ENCODE results near the gene CPT1B. TPM values are rescaled to one million over a fixed set of nuclear protein-coding genes. Genes with fewer than 3 reads are reported as not detected.

CPT1B gene
- total RNA-seq, 6 donors from 2014 or later = 7.3 to 54.5 (median 19.4) TPM

- 3 to 8% methylated on average over 10 to 32 of the region's 56 CpGs for WGBS, 2 donors
- H3K27me3 ChIP-seq = no peaks in the 10 kb centered on the region
- ATAC-seq (ENCODE audit: low FRiP score in 2 of 2) (peak; percentile 52 to 64), DNase-seq (peak; percentile 82 to 97)
- peaks cover 41 to 76% (median 45%) of the 10 kb centered on the region in 4 donors for H3K4me1 ChIP-seq
- H3K4me3 ChIP-seq = peak overlapping the region; percentile 64 to 93 (median 77)
- H3K27ac ChIP-seq = peak overlapping the region; percentile 97 to 100 (median 98)
- no peaks in the 10 kb centered on the region for H3K9me3 ChIP-seq
- H3K36me3 ChIP-seq = no peaks in the 10 kb centered on the region
- TF ChIP-seq POLR2A (IDR thresholded peaks at IDR 0.05) (peak in 3 of 4 donors; percentile 30 to 76 (median 31)), POLR2AphosphoS5 (IDR thresholded peaks at IDR 0.05) (peak; percentile 48 to 55), EP300 (IDR thresholded peaks at IDR 0.05) (peak in 1 of 4 donors; percentile 2)
- TF ChIP-seq, protein P1, sequence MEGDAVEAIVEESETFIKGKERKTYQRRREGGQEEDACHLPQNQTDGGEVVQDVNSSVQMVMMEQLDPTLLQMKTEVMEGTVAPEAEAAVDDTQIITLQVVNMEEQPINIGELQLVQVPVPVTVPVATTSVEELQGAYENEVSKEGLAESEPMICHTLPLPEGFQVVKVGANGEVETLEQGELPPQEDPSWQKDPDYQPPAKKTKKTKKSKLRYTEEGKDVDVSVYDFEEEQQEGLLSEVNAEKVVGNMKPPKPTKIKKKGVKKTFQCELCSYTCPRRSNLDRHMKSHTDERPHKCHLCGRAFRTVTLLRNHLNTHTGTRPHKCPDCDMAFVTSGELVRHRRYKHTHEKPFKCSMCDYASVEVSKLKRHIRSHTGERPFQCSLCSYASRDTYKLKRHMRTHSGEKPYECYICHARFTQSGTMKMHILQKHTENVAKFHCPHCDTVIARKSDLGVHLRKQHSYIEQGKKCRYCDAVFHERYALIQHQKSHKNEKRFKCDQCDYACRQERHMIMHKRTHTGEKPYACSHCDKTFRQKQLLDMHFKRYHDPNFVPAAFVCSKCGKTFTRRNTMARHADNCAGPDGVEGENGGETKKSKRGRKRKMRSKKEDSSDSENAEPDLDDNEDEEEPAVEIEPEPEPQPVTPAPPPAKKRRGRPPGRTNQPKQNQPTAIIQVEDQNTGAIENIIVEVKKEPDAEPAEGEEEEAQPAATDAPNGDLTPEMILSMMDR (IDR thresholded peaks at IDR 0.05) = no peak
Observed at GRCh38 chr22:50531962-50532674, 46.1 kb downstream of the CPT1B start.

- Histone ChIP-seq H3K4me1 (peaks cover 46 to 80% (median 50%) of the 10 kb centered on the region in 4 donors), H3K4me3 (peak overlapping the region; percentile 64 to 93 (median 77)), H3K9me3 (no peaks in the 10 kb centered on the region), H3K36me3 (no peaks in the 10 kb centered on the region), H3K27ac (peak overlapping the region; percentile 97 to 100 (median 98)), H3K27me3 (no peaks in the 10 kb centered on the region)
- WGBS, 2 donors = 0 to 3% methylated on average over 10 to 20 of the region's 44 CpGs
- TF ChIP-seq POLR2A (IDR thresholded peaks at IDR 0.05) = no peak
- TF ChIP-seq EP300 (IDR thresholded peaks at IDR 0.05) = no peak
- peak; percentile 44 to 47 for TF ChIP-seq POLR2AphosphoS5 (IDR thresholded peaks at IDR 0.05)
- TF ChIP-seq, protein P1 (IDR thresholded peaks at IDR 0.05) = peak in 2 of 6 experiments; percentile 7 to 36
- DNase-seq (peak; percentile 80 to 97), ATAC-seq (ENCODE audit: low FRiP score in 2 of 2) (peak; percentile 49 to 70)
Observed at GRCh38 chr22:50531546-50531961, 46.7 kb downstream of the CPT1B start.

- Histone ChIP-seq H3K9me3 (no peaks in the 10 kb centered on the region), H3K27me3 (no peaks in the 10 kb centered on the region), H3K27ac (peak overlapping the region; percentile 97 to 100 (median 98)), H3K4me3 (peak overlapping the region; percentile 64 to 93 (median 77)), H3K36me3 (no peaks in the 10 kb centered on the region), H3K4me1 (peaks cover 47 to 83% (median 51%) of the 10 kb centered on the region in 4 donors)
- 1% methylated on average over 16 to 53 of the region's 53 CpGs for WGBS, 2 donors
- DNase-seq (peak; percentile 94 to 95), ATAC-seq (ENCODE audit: low FRiP score in 2 of 2) (peak; percentile 73 to 86)
- TF ChIP-seq EP300 (IDR thresholded peaks at IDR 0.05) (peak in 1 of 4 donors; percentile 14), POLR2A (IDR thresholded peaks at IDR 0.05) (peak; percentile 66 to 96 (median 80)), POLR2AphosphoS5 (IDR thresholded peaks at IDR 0.05) (peak; percentile 91 to 95)
- TF ChIP-seq, protein P1 (IDR thresholded peaks at IDR 0.05) = no peak
Observed at GRCh38 chr22:50530877-50531545, 47.2 kb downstream of the CPT1B start.

GRCh38 chr22:50530580-50530876, 47.7 kb downstream of the CPT1B start:
- TF ChIP-seq, protein P1 (IDR thresholded peaks at IDR 0.05) = no peak
- TF ChIP-seq EP300 (IDR thresholded peaks at IDR 0.05) = no peak
- TF ChIP-seq POLR2A (IDR thresholded peaks at IDR 0.05) = no peak
- no peak for TF ChIP-seq POLR2AphosphoS5 (IDR thresholded peaks at IDR 0.05)
- DNase-seq (no peak), ATAC-seq (ENCODE audit: low FRiP score in 2 of 2) (peak in 1 of 2 donors; percentile 0)
- H3K4me3 ChIP-seq = peak overlapping the region; percentile 27 to 93 (median 77)
- peak overlapping the region; percentile 97 to 100 (median 98) for H3K27ac ChIP-seq
- H3K4me1 ChIP-seq = peaks cover 47 to 83% (median 51%) of the 10 kb centered on the region in 4 donors
- no peaks in the 10 kb centered on the region for H3K36me3 ChIP-seq
- 0% methylated on average over 1 to 19 of the region's 21 CpGs for WGBS, 2 donors
- no peaks in the 10 kb centered on the region for H3K9me3 ChIP-seq
- no peaks in the 10 kb centered on the region for H3K27me3 ChIP-seq
